Stimulated activated CD4-positive, alpha-beta T cell treated with anti-CD3 and anti-CD28 coated beads, TNF-alpha, amount 100 ng/mL, for 24 hours (primary cell): ENCODE data around the gene MAMDC2.
"Not testable (repeated sequence)": the region's sequence is repeated elsewhere in the genome, so short reads cannot be mapped to it uniquely, and the experiment has no call there.

ENCODE experiments used
- DNase-seq, 3 experiments: peaks; one replicate each; pipeline ENCODE4 v3.0.0-alpha.2; 2020; ENCODE audit warnings: low read depth in 3 of 3

Gene MAMDC2

DNA sequence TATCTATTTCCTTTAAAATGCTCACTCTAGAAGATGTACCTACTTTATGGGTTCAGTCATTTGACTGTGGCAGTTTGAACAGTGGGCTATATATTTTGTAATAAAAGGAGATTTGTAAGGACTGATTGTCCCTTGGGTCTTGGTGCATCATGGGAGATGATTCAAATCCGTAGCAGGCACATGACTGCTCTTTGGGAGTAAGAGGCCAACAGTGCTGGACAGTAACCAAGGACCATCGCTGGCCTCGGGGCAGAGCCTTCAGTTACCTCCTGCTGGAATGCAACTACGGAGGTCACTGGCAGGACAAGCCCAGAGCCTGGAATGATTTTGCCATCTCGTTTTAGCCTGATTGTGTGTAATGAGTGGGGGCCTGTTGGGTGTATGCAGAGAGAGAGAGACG, 7.0 kb upstream of the MAMDC2 start:
- DNase-seq = no peak

DNA sequence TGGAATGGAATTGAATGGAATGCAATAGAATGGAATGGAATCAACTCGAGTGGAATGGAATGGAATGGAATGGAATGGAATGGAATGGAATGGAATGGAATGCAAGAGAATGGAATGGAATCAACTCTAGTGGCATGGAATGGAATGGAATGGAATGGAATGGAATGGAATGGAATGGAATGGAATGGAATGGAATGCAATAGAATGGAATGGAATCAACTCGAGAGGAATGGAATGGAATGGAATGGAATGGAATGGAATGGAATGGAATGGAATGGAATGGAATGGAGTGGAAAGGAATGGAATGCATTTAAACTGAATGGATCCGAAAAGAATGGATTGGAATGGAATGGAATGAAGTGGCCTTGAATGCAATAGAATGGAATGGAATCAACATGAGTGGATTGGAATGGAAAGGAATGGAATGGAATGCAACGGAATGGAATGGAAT, 5.5 kb upstream of the MAMDC2 start:
- not testable (repeated sequence) for DNase-seq

DNA sequence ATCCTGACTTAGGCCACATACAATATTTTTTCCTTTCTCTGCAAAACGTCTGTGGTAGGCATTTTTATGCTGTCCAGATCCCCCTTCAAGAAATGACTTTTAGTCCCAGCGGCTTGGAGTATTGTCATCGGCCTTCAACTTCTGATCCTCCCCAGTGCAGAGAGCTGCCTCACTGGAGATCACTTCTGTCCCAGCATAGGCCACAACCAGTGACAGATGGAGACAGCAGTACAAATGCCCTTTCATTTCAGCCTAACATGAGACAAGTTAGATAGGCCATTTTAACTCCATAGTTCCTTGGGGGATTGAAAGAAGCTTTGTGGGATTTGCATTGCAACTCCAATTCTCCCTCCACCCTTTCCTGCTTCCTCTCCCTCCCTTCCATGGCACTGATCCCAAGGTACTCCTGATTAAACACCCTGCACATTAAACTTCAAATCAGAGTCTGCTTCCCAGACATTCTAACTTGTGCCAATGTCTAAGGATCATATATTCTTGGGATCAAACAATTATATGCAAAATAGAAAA, 3.2 kb upstream of the MAMDC2 start:
- no peak for DNase-seq

DNA sequence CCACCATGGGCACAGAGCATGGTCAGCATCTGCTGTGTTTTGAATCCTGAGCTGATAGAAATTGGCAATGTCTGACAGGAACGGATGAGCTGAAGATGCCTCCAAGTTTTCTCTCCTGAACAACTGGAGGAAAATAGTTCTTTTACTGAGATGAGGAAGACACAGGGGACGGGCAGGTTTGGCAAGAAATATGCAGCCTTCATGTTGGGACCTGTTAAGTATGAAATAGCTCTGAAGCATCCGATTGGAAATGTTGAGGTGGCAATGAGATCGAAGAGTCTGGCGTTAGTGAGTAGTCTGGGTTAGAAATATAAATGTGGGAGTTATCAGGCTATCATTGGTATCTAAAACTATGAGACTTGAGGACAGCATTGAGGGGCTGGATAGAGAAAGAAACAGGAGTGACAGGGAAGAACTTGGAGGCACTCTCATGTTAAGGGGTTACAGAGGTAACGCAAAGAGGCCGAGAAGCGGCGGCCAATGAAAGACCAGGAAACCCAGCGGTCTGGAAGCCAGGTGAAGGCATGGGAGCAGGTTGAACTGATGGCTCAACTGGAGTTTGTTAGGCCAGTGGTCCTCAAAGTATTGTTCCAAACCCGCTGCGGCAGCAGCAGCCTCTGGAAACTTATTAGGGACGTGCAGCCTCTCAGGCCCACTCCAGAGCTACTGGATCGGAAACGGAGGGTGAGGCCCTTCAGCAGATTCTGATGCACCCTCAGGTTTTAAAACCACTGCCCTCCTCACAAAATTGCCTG, 1.0 kb upstream of the MAMDC2 start:
- no peak for DNase-seq

DNA sequence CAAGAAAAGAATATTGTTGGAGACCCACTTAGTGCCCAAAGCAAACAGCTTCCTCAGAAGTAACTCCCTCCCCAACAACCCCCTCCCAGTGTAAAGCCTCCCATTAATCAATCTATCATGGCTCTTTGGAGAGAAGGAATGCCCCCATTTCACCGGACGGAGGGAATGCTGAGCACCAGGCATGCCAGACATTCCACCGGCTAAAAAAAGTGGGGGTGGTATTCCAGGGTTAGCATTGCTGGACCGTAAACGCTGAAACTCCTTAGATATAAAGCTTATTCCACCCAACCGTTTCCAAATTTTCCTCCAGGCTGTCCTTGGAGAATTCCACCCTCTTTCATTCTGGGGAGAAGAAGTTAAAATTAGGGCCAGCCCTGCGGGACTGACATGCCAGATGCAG, 363 bp upstream of the MAMDC2 start:
- DNase-seq = no peak

DNA sequence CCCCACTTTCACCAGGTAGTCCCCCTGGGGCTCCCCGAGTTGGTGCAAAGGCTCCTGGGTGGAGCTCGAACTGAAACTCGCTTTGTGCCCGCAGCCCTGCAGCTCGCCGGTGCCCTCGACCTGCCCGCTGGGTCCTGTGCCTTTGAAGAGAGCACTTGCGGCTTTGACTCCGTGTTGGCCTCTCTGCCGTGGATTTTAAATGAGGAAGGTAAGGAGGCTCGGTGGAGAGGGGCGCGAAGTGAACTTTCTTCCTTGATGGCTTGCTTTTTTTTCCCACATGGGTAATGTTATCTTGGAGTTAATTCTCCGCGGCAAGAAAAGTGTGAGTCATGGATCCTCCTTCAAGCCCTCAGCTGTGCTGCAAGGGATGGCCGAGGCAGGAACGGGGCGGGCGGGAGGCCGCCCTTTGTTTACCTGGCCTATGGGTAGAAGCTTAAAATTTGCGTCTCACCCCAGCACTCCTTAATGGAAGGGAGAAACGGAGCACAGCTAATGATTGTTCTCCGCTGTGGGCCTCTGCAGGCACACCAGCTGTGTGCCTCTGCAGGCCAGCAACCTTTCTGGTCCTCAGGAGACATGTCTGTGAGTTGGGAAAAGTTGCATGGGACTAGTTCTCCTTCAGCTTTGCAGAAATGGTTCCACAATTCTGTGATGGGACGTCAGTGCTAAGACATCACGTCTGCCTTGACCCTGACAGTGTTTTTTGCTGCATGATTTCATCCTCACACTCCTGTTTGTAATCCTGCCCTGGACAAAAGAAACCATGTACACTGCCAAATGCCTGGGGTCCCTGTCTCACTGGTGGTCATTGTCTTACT, 1.1 kb downstream of the MAMDC2 start:
- DNase-seq = no peak

DNA sequence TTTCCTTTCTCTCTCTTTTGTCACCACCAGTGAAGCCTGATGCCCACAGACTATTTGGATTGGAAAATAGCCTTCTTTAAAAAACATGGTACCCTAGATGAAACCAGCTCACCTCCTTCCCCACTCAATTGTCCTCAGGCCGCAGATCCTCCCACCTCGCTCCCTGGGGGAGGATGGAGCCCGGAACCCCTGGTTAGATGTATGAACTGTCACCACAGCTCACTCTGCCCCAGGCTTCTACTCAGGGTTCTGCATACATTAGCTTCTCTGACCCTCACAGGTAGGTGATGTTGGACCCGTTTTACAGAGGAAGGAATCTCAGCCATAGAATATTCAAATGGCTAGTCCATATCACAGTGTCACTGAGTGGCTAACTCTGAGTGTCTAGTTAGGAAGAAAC, 1.8 kb downstream of the MAMDC2 start:
- no peak for DNase-seq

DNA sequence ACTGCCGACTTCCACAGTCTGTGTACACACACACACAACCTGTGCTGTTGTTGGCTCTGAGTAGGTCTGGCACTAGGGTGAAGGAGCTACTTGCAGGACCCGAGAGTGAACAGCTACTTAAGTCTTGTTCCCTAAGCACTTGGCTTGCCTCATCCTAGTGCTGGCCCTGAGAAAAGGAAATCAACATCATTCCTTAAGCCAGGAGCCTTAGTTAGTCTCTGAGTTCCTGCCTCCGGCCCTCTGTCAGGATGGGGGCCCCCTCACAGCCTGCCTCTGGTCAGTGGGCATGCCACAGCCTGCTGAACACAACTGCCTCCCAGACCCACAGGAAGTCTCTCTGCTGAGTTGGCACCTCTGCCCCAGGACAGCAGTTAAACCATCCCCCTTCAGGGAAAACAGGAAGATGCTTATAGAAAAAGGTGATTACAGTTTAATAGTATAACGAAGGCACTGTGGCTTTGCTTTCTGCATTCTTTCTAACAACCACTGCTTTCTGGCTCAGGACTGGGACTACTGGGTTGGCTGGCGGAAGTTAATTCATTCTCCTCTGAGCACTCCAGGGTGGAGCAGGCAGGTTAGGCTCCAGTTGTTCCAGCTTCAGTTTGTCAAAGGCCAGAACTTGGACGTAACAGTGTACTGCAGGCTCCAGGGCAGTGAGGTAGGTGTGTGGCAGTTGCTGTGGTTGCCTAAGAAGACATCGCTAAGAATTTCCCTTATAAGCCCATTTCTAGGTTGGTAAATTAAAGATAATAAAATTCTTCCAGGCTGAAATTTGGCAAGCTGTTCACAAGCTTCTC, 2.8 kb downstream of the MAMDC2 start:
- no peak for DNase-seq

DNA sequence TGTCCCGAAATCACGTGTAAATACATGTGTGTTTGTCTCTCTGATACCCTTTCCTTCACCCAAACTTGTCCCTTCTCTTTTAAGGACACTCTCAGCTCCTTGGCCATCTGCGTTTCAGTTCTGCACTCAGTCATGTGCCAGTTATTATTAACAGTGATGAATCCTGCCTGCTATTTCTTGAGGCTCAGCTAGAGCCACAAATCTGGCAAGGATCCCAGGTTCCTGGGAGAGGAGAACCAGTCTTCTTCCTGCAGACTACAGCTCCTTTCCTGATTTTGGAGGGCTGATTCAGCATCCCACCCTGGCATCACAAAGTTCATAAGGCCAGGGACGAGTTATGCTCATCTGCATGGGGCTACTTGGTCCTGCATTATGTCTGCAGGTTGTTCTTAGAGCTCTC, 5.6 kb downstream of the MAMDC2 start:
- no peak for DNase-seq

DNA sequence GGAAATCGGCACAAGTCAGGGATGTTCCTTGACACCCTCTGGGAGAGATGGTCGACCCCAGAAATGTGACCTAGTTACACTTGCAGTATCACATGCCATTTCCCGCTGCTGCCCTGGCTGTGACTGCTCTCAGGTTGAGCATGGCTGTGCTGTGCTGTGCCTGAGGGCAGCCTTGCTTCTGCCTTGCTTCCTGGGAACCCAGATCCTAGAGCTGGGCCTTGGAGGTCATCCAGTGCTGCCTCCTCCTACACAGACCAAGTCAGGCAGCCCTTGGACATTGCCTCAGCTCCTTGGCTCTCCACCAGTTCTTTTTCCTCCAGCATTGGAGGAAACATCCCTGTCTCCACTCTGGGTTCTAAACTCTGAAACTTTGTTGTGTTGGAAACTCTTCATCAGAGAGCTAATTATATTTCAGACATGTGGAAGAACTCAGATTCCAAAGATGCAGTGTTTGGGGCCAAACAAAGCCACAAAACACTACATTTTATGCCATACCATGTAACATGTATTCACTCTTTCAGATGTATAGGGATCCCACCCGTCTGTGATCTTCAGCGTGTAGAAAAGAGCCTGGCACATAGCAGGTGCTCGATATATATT, 6.1 kb downstream of the MAMDC2 start:
- no peak for DNase-seq

DNA sequence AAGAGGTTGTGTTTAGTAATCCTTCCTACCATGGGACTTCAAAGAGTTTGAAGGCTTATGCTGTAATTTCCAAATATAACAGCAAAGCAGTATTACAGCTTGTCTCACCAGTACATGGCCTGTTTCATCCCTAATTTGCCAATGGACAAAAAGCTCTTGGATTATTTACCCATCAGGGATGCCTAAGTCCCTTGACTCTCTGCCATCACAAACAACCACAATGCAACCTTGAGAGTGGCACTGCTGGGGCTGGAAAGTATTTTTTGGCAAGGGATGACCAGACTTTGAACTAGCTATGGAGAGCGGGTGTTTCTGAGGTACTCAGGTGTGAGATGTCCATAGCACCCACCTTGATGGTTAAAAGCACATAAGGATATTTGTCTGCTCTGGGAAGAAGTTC, 9.1 kb downstream of the MAMDC2 start:
- no peak for DNase-seq

DNA sequence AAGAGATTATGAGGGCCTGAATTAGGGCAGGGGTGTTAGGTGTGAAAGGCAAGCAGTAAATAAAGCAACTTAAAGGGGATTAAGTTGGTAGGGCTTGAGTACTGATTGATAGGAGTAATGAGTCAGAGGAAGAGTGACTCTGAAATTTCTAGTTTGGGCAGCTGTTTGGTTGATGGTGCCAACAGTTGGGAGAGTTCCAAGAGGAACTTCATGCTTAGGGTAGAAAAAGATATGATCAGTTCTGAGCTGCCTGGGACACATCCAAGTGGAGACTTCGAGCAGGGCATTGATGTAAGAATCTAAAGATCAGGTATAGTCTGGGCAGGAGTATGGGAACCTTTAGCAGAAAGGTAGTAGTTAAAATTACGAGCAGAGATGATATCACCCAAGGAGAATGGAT, 10.2 kb downstream of the MAMDC2 start:
- DNase-seq = no peak

DNA sequence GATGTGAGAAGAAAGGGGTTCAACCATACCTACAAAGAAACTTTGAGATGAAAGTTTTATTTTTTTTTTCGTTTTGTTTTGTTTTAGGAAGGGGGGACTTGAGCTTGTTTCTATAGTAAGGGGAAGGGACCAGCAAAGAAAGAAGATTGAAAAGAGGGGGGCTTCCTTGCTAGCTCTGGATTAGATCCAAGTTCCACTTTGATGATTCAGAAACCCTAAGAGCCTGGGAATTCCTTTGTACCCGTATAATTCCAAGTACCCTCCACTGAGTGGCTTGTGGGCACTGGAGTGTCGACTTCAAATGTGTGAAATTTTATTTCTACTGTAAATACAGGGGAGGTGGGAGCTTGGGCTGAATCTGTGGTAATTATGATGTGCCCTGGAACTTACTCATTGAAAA, 10.9 kb downstream of the MAMDC2 start:
- DNase-seq = no peak

DNA sequence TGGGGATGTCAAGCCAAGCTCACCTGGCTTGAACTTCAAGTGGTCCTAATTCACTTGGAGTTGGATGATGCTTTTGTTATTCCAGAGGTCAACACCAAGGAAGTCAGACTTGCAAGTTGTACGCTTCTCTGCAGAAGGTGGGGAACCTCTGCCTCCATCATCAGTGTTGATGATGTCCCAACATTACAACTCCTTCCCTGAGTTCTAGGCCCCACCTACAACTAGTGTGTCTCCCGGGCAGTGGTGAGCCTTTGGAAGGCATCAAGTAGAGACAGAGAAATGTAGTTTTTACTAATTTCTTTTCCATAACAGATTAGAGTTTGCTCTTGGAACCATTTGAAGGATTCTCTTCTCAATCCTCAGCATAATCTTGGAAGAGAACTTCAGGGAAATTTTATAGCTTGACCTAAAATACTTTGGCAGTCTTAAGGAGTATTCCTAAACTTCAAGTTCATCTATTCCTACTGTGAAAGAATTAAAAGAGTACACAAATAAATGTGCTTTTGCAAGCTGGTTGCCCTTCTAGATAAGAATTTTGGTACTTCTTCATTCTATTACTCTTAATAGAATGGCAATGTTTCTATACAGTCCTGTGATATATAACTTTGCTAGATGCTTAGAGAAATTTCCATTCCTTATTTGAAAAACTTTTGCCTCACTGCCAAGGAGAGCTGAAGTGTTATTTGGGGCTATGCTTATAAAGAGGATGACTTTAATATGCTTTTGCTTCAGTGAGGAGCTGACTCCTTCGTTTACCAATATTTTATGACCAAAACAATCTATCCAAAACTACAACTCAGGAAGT, 12.0 kb downstream of the MAMDC2 start:
- no peak for DNase-seq

DNA sequence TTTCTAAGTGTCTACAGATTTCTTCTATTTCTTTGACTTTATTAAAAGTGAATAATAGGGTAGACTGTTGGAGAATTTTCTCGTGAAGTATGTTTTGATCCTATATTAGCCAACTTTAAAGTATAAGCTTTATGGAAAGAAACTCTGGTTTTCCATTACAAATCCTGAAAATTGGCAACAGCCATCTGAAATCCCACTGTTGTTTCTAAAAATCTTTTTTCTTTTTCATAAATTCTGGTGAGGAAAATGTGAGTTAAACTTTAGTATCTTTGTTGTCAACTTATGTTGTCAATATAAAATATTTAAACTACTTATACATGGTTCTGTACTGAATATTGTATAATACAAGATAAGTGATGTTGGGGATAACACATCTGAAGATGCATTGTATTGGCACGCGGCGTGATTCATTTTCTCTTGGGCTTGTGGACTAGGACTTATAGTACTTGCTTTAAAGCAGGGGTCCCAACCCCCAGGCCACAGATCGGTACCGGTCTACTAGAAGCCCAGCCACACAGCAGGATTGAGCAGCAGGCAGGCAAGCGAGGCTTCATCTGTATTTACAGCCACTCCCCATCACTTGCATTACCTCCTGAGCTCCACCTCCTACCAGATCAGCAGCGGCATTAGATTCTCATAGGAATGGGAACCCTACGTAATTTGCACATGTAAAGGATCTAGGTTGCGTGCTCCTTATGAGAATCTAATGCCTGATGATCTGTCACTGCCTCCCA, 12.7 kb downstream of the MAMDC2 start:
- no peak for DNase-seq

DNA sequence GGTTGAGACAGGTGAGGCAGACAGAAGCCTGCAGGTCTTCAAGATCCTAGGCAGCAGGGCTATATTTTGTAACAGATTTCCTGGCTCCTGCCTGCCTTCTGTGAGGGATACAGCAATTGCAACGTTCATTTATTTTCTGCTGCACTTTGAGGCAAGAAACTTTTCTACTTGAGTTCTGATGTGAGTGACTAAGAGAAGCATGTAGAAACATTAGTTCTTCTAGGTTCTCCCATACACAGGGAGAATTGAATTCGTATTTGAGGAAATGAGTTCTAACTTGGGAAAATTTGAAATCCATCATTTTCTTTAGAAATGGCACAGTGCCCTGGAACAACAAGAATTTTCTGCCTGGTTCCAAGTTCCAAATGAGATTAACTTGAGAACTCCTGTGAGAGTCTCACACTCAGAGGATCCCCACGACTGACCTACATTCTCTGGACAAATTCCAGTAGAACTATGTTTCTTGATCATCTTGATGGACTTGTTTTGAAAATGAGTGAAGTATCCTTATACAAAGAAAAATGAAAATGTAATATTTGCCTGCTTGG, 15.0 kb downstream of the MAMDC2 start:
- no peak for DNase-seq

DNA sequence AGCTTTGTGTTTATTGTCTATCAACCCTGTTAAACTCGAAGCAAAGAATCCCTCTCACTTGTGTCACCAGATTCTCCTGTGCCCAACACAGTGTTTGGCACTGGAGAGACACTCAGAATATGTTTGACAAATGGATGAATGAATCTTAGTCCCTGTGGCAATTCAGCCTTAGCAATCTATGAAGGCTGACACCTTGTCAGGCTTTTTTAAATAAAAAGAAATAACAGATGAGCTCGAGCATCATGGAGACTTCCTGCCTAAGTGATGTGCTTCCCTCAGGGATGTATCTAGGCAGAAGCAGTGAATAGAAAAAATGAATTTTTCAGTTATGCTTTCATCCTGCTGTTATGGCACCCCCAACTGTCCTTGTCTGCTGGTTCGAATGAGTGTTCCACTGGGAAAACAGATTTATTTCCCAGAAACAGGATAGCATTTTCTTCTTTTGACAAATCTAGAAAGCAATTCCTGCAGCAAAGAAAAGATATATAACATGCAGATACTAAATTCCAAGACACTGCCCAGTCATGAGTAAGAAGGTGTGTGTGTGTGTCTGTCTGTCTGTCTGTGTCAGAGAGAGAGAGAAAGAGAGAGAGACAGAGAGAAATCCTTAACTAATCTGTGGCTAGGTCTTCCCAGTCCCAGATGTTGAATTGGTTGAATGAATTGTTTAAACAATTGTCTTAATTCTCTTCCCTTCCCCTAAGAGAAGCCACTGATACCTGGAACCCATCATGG, 16.7 kb downstream of the MAMDC2 start:
- no peak for DNase-seq

DNA sequence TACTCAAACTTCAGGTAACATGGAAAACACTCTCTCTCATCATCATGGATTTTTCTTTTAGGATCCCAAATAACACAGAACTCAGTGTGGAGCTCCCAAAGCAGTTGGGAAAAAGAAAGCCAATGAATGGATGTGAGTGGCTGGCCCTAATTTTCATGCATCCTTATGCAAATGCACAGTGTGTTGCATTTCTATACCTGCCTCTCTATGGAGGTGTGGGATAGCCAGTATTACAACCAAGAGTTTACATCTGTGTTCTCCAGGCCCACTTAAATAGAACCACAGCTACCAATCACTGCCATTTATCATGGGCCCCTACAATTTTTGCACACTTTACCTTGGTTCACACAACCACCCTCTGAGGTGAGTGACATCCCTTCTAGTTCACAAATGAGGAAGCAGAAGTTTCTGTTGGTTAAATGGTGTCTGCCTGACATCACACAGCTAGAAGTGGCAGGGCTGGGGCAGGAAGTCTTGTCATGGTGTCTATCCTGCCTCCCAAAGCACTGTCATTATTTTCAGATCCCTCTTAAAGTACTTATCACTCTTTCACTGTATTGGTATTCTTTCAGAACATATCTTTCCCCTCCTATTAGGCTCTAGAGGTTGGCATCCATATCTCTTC, 17.3 kb downstream of the MAMDC2 start:
- no peak for DNase-seq

DNA sequence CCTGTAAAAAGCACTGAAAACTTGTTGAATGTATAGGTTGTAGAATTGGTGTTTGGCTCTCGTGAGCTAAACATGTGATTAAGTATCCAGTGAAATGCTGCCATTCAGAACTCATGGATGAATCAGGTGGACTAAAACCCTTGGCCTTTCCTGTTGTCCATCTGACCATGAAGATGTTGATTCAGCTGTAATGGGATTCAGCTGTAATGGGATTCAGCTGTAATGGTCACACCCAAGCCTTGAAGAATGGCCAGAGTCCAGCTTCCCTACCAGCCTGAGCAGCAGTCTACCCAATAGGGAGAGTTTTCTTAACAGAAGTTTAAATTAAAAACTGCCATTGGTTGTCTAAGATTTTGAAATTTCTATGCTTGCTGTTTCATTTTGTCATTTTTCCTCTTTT, 18.1 kb downstream of the MAMDC2 start:
- DNase-seq = no peak
